Measurements from ENCODE around the gene PTPRN2.

GRCh38 chr7:157859915-157860314 lies 727.7 kb downstream of the PTPRN2 start:
- TF ChIP-seq ZNF235 (CRISPR knock-in tag; IDR thresholded peaks at IDR 0.05; ENCODE audit: borderline replicate concordance), result no peak
- TF ChIP-seq FOXO4 (CRISPR knock-in tag; conservative IDR thresholded peaks at IDR 0.05), result no peak
